B cell (primary cell): ENCODE measurements around the gene STXBP6. TPM values are rescaled to one million over a fixed set of nuclear protein-coding genes. Genes with fewer than 3 reads are reported as not detected.

ENCODE experiments used
- ATAC-seq: fragments of 200-7000 bp; cut with Tn5 transposase; one replicate; pipeline ENCODE4 v1.10.0; 2021; ENCODE audit warnings: low read depth, mild to moderate bottlenecking, moderate number of reproducible peaks, moderate library complexity
- CTCF ChIA-PET: fragments of 350-600 bp; sonication (Branson Sonifier 250); formaldehyde crosslinking; loops from one replicate; lab custom pipeline; 2021; ENCODE audit warnings: antibody characterized with exemption, inconsistent platforms; lab: Charles Lee
- POLR2A ChIA-PET: fragments of 350-600 bp; sonication (Branson Sonifier 250); formaldehyde crosslinking; loops from one replicate; lab custom pipeline; 2021; ENCODE audit warnings: antibody characterized with exemption; lab: Charles Lee
- DNase-seq: peaks from one replicate; pipeline ENCODE4 v3.0.0; 2013
- H2AFZ ChIP-seq: 2 replicates; pipeline ENCODE4 v1.6.1; 2012; ENCODE audit warnings: mild to moderate bottlenecking, low read depth, low read length; ENCODE audit not compliant: insufficient read depth, poor library complexity, severe bottlenecking
- H3K27ac ChIP-seq, 2 donors: 1 replicate in 1 of 2; 2 replicates in 1 of 2; pipeline ENCODE4 v1.5.1; 2012 to 2013; ENCODE audit warnings: low read length in 2 of 2, mild to moderate bottlenecking in 2 of 2, moderate library complexity in 1 of 2
- H3K27me3 ChIP-seq, 4 experiments: fragments of 200-600 bp in 1 of 4; sonication (generic) in 1 of 4; replicated peaks in 1 of 4; 1 replicate in 2 of 4; 2 replicates in 2 of 4; pipeline versions ENCODE4 v1.6.1 to v1.7.0; 2013 to 2016; ENCODE audit warnings: low read length in 3 of 4, mild to moderate bottlenecking in 2 of 4, mixed read lengths in 1 of 4, moderate library complexity in 1 of 4; ENCODE audit not compliant: insufficient read depth in 4 of 4, control insufficient read depth in 3 of 4; ENCODE audit errors: control extremely low read depth in 1 of 4
- H3K36me3 ChIP-seq, 2 experiments: replicated peaks in 1 of 2; 1 replicate in 1 of 2; 2 replicates in 1 of 2; pipeline versions ENCODE4 v1.6.1 to v1.7.1; 2013; ENCODE audit warnings: low read length in 1 of 2; ENCODE audit not compliant: insufficient read depth in 2 of 2, control insufficient read depth in 1 of 2; ENCODE audit errors: control extremely low read depth in 1 of 2, extremely low read depth in 1 of 2
- H3K4me1 ChIP-seq, 2 donors: fragments of 200-600 bp in 1 of 2; sonication (generic) in 1 of 2; 1 replicate in 1 of 2; 2 replicates in 1 of 2; pipeline versions ENCODE4 v1.5.1 to v1.6.1; 2013 to 2017; ENCODE audit warnings: low read length in 2 of 2; ENCODE audit not compliant: control insufficient read depth in 2 of 2, insufficient read depth in 2 of 2
- H3K4me2 ChIP-seq: replicated peaks from 2 replicates; pipeline ENCODE3; 2012; ENCODE audit warnings: mild to moderate bottlenecking, low read depth, low read length; ENCODE audit not compliant: poor library complexity, severe bottlenecking
- H3K4me3 ChIP-seq, 5 experiments: fragments of 200-600 bp in 1 of 5; sonication (generic) in 1 of 5; 1 replicate in 3 of 5; 2 replicates in 2 of 5; pipeline versions ENCODE4 v1.5.1 to v1.7.0; 2011 to 2016; ENCODE audit warnings: low read length in 4 of 5, mild to moderate bottlenecking in 4 of 5, low read depth in 2 of 5, control low read depth in 1 of 5, moderate library complexity in 1 of 5; ENCODE audit not compliant: insufficient read depth in 1 of 5; ENCODE audit errors: control extremely low read depth in 1 of 5, extremely low read depth in 1 of 5
- H3K79me2 ChIP-seq: fragments of 200-600 bp; sonication (generic); one replicate; pipeline ENCODE4 v1.6.0; 2016; ENCODE audit warnings: low read length; ENCODE audit not compliant: control insufficient read depth, insufficient read depth
- H3K9ac ChIP-seq: fragments of 200-600 bp; sonication (generic); 2 replicates; pipeline ENCODE4 v1.6.1; 2017; ENCODE audit warnings: mild to moderate bottlenecking, low read length, moderate library complexity
- H3K9me3 ChIP-seq, 3 donors: one replicate each; pipeline versions ENCODE4 v1.6.1 to v1.7.1; 2013; ENCODE audit warnings: low read length in 2 of 3; ENCODE audit not compliant: control insufficient read depth in 2 of 3, insufficient read depth in 1 of 3; ENCODE audit errors: control extremely low read depth in 1 of 3
- H4K20me1 ChIP-seq: 2 replicates; pipeline ENCODE4 v1.6.0; 2012; ENCODE audit warnings: mild to moderate bottlenecking, low read length; ENCODE audit not compliant: insufficient read depth, control insufficient read depth, poor library complexity, severe bottlenecking
- H3K27ac Mint-ChIP-seq: one replicate; pipeline ENCODE4 v1.8.0; 2021; ENCODE audit warnings: mixed read lengths
- H3K27me3 Mint-ChIP-seq: one replicate; pipeline ENCODE4 v1.8.0; 2021; ENCODE audit warnings: mixed read lengths
- H3K4me1 Mint-ChIP-seq: one replicate; pipeline ENCODE4 v1.8.0; 2021; ENCODE audit warnings: mixed read lengths
- H3K4me3 Mint-ChIP-seq: one replicate; pipeline ENCODE4 v1.8.0; 2021; ENCODE audit warnings: mixed read lengths
- H3K9me3 Mint-ChIP-seq: one replicate; pipeline ENCODE4 v1.8.0; 2022; ENCODE audit warnings: mixed read lengths; ENCODE audit not compliant: insufficient read depth
- CTCF ChIP-seq: fragments of 200-600 bp; IDR thresholded peaks from one replicate; pipeline ENCODE4 v1.8.0; 2022; ENCODE audit warnings: antibody characterized with exemption, mild to moderate bottlenecking
- EZH2 ChIP-seq: IDR thresholded peaks from 2 replicates; pipeline ENCODE4 v1.6.1; 2012; ENCODE audit warnings: borderline replicate concordance, low read depth, mild to moderate bottlenecking, moderate library complexity, low read length; ENCODE audit not compliant: insufficient read depth, poor library complexity, severe bottlenecking
- WGBS: methylation state at CpG from one replicate; pipeline ENCODE4 v1.1.5; 2013; ENCODE audit warnings: missing lambda C conversion rate; ENCODE audit not compliant: insufficient coverage; 5-methylcytosine and 5-hydroxymethylcytosine counted together
- intact Hi-C: fragments of 100-400 bp; cut with micrococcal nuclease; formaldehyde crosslinking; loops from one replicate; pipeline ENCODE4 v1.10.0; 2022
- polyA minus RNA-seq: library from RNA; depleted of rRNA, polyadenylated mRNA; stranded (reverse); fragments of >200 nt; gene quantifications from 2 replicates; pipeline ENCODE4 v1.2.3, GENCODE V29; 2012
- polyA plus RNA-seq: library from polyadenylated mRNA; depleted of rRNA; stranded (reverse); fragments of >200 nt; gene quantifications from 2 replicates; pipeline ENCODE4 v1.2.3, GENCODE V29; 2012
- total RNA-seq, 2 donors: library from RNA; stranded (reverse); fragments of 120-200 nt in 1 of 2; gene quantifications; 1 replicate in 1 of 2; 2 replicates in 1 of 2; pipeline versions ENCODE4 v1.2.3 to v1.2.4, GENCODE V29; 2013 to 2022

STXBP6 gene
- total RNA-seq (0.10 TPM in 1 of 2 replicates, not detected in the other), polyA plus RNA-seq (0.01 TPM in 1 of 2 replicates, not detected in the other), polyA minus RNA-seq (0.07 and 0.34 TPM in 2 replicates)
- total RNA-seq (2013), result 0.28 TPM

DNA sequence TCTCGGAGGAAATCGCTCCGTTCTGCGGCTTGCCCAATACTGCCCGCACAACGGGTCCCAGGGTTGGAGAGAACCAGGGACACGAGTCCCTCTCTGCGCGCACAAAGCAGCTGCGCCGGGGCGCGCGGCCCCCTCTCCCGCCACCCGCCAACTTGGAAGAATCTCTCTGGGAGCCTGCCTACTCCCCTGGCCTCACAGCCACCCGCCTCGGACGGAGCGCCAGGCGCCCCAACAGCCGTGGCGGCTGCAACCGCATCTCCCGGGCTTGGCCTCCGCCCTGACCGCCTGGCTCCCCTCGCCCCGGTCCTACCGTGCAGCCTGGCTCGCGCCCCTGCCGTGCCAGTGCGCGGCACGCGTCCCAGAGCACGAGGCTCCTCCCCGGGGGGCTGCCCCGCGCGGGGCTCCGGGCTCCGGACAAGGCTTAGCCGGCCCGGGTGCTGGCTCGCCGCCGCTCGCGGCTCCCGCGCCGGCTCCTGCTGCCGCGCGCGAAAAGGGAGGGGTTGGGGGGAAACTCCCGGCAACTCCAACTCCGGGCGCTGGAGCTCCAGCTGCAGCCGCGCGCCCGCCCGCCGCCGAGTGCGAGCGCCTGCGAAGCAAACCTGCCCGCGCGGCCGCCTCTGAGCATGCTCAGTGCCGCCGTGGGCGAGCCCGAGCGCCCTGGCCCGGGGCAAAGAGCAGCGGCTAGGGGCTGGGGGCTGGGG is at the start of gene STXBP6:
Gene STXBP6 (minus strand): TSS at position 580 of the 701 bp plus-strand sequence. CDS start 75,329 bp downstream, outside the sequence.
- Mint-ChIP-seq H3K27ac (no peak within 1 kb of the TSS), H3K9me3 (no peaks in the 10 kb centered on the region), H3K4me1 (peaks cover 13% of the 10 kb centered on the region), H3K4me3 (peak within 1 kb of the TSS; percentile 71), H3K27me3 (peaks cover 63% of the 10 kb centered on the region)
- Histone ChIP-seq H3K9ac (no peak within 1 kb of the TSS), H3K4me3 (peak within 1 kb of the TSS in 1 of 5 experiments; percentile 12), H3K36me3 (no peaks in the 10 kb centered on the region), H2AFZ (peak within 1 kb of the TSS; percentile 38), H3K4me2 (peak within 1 kb of the TSS; percentile 42), H3K4me1 (peaks cover 0 to 4% of the 10 kb centered on the region in 2 donors), H4K20me1 (no peaks in the 10 kb centered on the region), H3K79me2 (no peaks in the 10 kb centered on the region), H3K9me3 (no peaks in the 10 kb centered on the region), H3K27ac (no peak within 1 kb of the TSS), H3K27me3 (peaks cover 0 to 37% (median 19%) of the 10 kb centered on the region in 4 experiments)
- intact Hi-C loops, result no loop called here
- 2% methylated on average over 82 of the region's 82 CpGs for WGBS
- ATAC-seq, result no peak
- TF ChIP-seq CTCF, result no peak
- CTCF ChIA-PET, result no interaction called here
- POLR2A ChIA-PET, result no interaction called here
- DNase-seq, result peak; percentile 8

GRCh38 chr14:25097120-25097519 is 47.2 kb upstream of the STXBP6 start:
- ChIA-PET POLR2A (no interaction called here), CTCF (no interaction called here)
- H3K27ac ChIP-seq, result no peak overlapping the region
- no peak overlapping the region for H2AFZ ChIP-seq
- peaks cover 0 to 3% (median 1%) of the 10 kb centered on the region in 4 experiments for H3K27me3 ChIP-seq
- H3K4me3 Mint-ChIP-seq, result no peak overlapping the region
- intact Hi-C loops, result no loop called here
- no peaks in the 10 kb centered on the region for H3K9me3 Mint-ChIP-seq
- TF ChIP-seq EZH2, result no peak
- TF ChIP-seq CTCF, result no peak
- no peak overlapping the region for H3K4me2 ChIP-seq
- no peaks in the 10 kb centered on the region for H3K4me1 Mint-ChIP-seq
- no peaks in the 10 kb centered on the region for H3K9me3 ChIP-seq
- ATAC-seq (no peak), DNase-seq (no peak)
- H3K36me3 ChIP-seq, result no peaks in the 10 kb centered on the region
- peaks cover 20% of the 10 kb centered on the region for H3K27me3 Mint-ChIP-seq
- H4K20me1 ChIP-seq, result no peaks in the 10 kb centered on the region
- H3K27ac Mint-ChIP-seq, result no peak overlapping the region
- no peaks in the 10 kb centered on the region for H3K4me1 ChIP-seq
- H3K79me2 ChIP-seq, result no peaks in the 10 kb centered on the region
- no peak overlapping the region for H3K9ac ChIP-seq
- no CpG with 5 or more reads among the region's 2 CpGs for WGBS
- no peak overlapping the region for H3K4me3 ChIP-seq
